Ishikawa (cell line): ENCODE results near the gene NOL9.

ENCODE experiments used
- CEBPB ChIP-seq: IDR thresholded peaks from 2 replicates; pipeline ENCODE4 v1.6.1; 2012
- CREB1 ChIP-seq: IDR thresholded peaks from 2 replicates; pipeline ENCODE4 v1.6.1; 2012; ENCODE audit warnings: low read depth
- EGR1 ChIP-seq: IDR thresholded peaks from 2 replicates; pipeline ENCODE4 v1.6.1; 2012
- EP300 ChIP-seq: IDR thresholded peaks from 2 replicates; pipeline ENCODE4 v1.6.1; 2012; ENCODE audit warnings: borderline replicate concordance
- FOXM1 ChIP-seq: IDR thresholded peaks from 2 replicates; pipeline ENCODE4 v1.6.1; 2012; ENCODE audit warnings: low read depth, borderline replicate concordance
- NFIC ChIP-seq: IDR thresholded peaks from 2 replicates; pipeline ENCODE4 v1.6.1; 2012
- RAD21 ChIP-seq: IDR thresholded peaks from 2 replicates; pipeline ENCODE4 v1.6.1; 2012; ENCODE audit warnings: low read depth
- TAF1 ChIP-seq: IDR thresholded peaks from 2 replicates; pipeline ENCODE4 v1.6.1; 2012; ENCODE audit warnings: low read depth, mild to moderate bottlenecking
- TCF12 ChIP-seq: IDR thresholded peaks from 2 replicates; pipeline ENCODE4 v1.6.1; 2012; ENCODE audit warnings: low read depth
- TEAD4 ChIP-seq: IDR thresholded peaks from 2 replicates; pipeline ENCODE4 v1.6.1; 2012
- YY1 ChIP-seq: IDR thresholded peaks from 2 replicates; pipeline ENCODE4 v1.6.1; 2012; ENCODE audit warnings: low read depth
- ZBTB7A ChIP-seq: IDR thresholded peaks from 2 replicates; pipeline ENCODE4 v1.6.1; 2012; ENCODE audit warnings: low read depth
- TF ChIP-seq, protein P1 (sequence below): IDR thresholded peaks from 2 replicates; pipeline ENCODE4 v1.6.1; 2012
- TF ChIP-seq, protein P2 (sequence below): IDR thresholded peaks from 2 replicates; pipeline ENCODE4 v1.6.1; 2012
- TF ChIP-seq, protein P3 (sequence below): IDR thresholded peaks from 2 replicates; pipeline ENCODE4 v1.6.1; 2012; ENCODE audit warnings: low read depth, mild to moderate bottlenecking

Gene NOL9

DNA sequence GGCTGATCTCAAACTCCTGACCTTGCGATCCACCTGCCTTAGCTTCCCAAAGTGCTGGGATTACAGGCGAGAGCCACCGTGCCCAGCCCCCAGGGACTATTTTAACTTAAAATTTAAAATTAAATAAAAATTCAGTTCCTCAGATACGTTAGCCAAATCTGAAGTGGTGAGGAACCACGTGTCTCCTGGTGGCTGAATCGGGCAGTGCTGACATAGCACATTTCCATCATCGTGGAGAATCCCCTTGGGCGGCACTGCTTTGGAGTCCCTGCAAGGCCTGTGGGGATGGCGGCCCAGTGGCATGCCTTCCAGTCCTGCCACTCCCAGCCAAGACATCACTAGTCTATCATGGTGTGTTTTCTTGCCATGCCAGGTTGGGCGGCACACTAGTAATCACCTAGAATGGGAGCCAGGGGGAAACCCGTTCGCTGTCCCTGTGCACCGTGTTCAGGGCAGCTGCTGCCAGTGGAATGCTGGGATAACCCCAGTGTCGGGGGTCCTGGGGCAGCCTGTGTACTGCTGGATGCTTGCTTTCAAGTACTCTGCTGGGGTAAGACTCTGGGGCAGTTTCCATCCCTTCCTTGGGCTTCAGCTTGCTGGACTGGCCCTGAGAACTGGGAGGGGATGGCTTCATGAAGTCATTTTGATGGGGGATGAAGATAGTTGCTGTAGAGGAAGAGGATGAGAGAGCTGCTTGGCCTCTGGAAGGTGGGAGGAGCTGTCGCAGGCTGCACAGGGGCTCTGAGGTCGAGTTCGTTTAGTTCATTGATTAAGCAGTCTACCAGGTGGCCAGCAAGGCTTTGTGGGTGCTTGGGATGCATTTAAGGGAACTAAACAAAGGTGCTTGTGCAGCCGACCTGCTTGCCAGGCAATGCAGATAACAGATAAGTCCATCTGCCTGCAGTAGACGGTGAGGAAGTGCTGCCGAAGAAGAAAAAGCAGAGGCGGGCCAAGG is 30.1 kb upstream of the NOL9 start:
- TF ChIP-seq CREB1 (no peak), TEAD4 (no peak), RAD21 (no peak), EGR1 (no peak), TAF1 (no peak), YY1 (no peak), ZBTB7A (no peak), TCF12 (no peak), FOXM1 (no peak), NFIC (no peak), EP300 (no peak)
- TF ChIP-seq, protein P1, sequence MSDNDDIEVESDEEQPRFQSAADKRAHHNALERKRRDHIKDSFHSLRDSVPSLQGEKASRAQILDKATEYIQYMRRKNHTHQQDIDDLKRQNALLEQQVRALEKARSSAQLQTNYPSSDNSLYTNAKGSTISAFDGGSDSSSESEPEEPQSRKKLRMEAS, result no peak
- TF ChIP-seq, protein P2, sequence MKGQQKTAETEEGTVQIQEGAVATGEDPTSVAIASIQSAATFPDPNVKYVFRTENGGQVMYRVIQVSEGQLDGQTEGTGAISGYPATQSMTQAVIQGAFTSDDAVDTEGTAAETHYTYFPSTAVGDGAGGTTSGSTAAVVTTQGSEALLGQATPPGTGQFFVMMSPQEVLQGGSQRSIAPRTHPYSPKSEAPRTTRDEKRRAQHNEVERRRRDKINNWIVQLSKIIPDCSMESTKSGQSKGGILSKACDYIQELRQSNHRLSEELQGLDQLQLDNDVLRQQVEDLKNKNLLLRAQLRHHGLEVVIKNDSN, result no peak
- TF ChIP-seq, protein P3, sequence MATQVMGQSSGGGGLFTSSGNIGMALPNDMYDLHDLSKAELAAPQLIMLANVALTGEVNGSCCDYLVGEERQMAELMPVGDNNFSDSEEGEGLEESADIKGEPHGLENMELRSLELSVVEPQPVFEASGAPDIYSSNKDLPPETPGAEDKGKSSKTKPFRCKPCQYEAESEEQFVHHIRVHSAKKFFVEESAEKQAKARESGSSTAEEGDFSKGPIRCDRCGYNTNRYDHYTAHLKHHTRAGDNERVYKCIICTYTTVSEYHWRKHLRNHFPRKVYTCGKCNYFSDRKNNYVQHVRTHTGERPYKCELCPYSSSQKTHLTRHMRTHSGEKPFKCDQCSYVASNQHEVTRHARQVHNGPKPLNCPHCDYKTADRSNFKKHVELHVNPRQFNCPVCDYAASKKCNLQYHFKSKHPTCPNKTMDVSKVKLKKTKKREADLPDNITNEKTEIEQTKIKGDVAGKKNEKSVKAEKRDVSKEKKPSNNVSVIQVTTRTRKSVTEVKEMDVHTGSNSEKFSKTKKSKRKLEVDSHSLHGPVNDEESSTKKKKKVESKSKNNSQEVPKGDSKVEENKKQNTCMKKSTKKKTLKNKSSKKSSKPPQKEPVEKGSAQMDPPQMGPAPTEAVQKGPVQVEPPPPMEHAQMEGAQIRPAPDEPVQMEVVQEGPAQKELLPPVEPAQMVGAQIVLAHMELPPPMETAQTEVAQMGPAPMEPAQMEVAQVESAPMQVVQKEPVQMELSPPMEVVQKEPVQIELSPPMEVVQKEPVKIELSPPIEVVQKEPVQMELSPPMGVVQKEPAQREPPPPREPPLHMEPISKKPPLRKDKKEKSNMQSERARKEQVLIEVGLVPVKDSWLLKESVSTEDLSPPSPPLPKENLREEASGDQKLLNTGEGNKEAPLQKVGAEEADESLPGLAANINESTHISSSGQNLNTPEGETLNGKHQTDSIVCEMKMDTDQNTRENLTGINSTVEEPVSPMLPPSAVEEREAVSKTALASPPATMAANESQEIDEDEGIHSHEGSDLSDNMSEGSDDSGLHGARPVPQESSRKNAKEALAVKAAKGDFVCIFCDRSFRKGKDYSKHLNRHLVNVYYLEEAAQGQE, result no peak

DNA sequence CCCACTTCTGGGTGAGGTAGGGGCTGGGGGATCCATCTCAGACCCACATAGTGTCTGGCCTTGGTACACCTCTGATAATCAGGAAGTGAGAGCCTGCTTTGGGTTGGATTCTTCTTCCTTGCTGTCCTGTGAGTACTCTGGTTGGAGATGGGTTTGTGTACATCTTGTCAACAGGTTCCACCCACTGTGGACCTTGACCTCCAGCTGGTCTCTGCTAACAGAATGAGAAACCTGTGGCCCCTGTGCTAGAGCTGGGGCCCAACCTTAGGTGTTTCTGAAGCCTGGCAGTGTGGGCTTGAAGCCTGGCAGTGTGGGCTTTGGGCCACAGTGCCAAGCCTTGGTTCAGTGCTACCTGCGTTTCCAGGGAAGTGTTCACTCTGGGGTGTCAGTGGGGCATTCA is 28.1 kb upstream of the NOL9 start:
- TF ChIP-seq NFIC (no peak), RAD21 (no peak), EP300 (no peak), CEBPB (no peak), ZBTB7A (no peak), YY1 (no peak)
- TF ChIP-seq, protein P3, result no peak

DNA sequence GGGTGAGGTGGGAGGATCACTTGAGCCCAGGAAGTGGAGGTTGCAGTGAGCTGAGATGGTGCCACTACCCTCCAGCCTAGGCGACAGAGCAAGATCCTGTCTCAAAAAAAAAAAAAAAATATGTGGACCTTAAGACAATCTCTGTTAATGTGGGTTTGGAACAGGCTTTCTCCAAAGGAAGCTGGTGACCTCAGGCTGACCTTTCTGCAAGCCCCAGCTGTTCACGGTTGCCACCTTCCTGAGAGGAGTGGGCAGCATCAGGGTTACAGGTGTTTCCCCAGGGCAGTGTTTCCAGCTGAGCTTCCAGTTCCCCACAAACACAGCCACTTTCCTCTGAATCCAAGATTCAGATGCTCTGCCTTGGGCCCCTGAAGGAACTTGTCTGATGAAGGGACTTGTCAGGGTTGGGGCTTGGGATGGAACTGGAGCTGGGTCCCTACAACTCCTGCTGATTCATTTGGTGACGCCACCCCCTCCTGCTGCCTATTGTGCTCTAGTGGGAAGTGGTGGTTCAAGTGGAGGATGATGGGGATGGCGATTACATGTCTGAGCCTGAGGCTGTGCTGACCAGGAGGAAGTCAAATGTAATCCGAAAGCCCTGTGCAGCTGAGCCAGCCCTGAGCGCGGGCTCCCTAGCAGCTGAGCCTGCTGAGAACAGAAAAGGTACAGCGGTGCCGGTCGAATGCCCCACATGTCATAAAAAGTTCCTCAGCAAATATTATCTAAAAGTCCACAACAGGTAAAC is 27.4 kb upstream of the NOL9 start:
- TF ChIP-seq, protein P1, result no peak
- TF ChIP-seq EP300, result no peak
- TF ChIP-seq NFIC, result no peak

DNA sequence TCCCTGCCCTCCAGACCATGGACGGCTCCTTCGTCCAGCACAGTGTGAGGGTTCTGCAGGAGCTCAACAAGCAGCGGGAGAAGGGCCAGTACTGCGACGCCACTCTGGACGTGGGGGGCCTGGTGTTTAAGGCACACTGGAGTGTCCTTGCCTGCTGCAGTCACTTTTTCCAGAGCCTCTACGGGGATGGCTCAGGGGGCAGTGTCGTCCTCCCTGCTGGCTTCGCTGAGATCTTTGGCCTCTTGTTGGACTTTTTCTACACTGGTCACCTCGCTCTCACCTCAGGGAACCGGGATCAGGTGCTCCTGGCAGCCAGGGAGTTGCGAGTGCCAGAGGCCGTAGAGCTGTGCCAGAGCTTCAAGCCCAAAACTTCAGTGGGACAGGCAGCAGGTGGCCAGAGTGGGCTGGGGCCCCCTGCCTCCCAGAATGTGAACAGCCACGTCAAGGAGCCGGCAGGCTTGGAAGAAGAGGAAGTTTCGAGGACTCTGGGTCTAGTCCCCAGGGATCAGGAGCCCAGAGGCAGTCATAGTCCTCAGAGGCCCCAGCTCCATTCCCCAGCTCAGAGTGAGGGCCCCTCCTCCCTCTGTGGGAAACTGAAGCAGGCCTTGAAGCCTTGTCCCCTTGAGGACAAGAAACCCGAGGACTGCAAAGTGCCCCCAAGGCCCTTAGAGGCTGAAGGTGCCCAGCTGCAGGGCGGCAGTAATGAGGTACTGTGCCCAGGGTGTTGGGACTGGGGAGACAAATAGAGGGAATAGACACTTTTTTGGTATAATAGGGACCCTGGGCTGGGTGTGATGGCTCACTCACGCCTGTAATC is 26.5 kb upstream of the NOL9 start:
- TF ChIP-seq RAD21 (no peak), FOXM1 (no peak), TEAD4 (no peak), CEBPB (no peak), CREB1 (no peak), NFIC (no peak), ZBTB7A (no peak)
- TF ChIP-seq, protein P2, result no peak
- TF ChIP-seq, protein P3, result no peak; the same call in 1 of the 2 replicates
